ENCODE measurements around the gene B3GNT3. TPM values are rescaled to one million over a fixed set of nuclear protein-coding genes. Genes with fewer than 3 reads are reported as not detected.

Gene B3GNT3
- total and polyA plus RNA-seq, 2 of the 13 experiments (the other 11 are each of a cell fraction or from before 2014, with no cell fraction given): 0.86 to 4.0 TPM

- TF ChIP-seq ZNF704 (CRISPR knock-in tag; IDR thresholded peaks at IDR 0.05; ENCODE audit: borderline replicate concordance): no peak
- TF ChIP-seq MAFF (IDR thresholded peaks at IDR 0.05; ENCODE audit: low read depth, low read length): no peak
- TF ChIP-seq ZNF280B (CRISPR knock-in tag; IDR thresholded peaks at IDR 0.05; ENCODE audit: borderline replicate concordance): no peak
- TF ChIP-seq JUNB (CRISPR knock-in tag; IDR thresholded peaks at IDR 0.05; ENCODE audit: borderline replicate concordance): no peak
- TF ChIP-seq ISX (CRISPR knock-in tag; conservative IDR thresholded peaks at IDR 0.05): no peak
- TF ChIP-seq PCBP1 (IDR thresholded peaks at IDR 0.05; ENCODE audit: borderline replicate concordance, low read depth, low read length): no peak
- TF ChIP-seq MAFK (conservative IDR thresholded peaks at IDR 0.05 in 1 of 2, IDR thresholded peaks at IDR 0.05 in 1 of 2; ENCODE audit: low read length in 2 of 2): no peak
- no peak for TF ChIP-seq MXD3 (CRISPR knock-in tag; IDR thresholded peaks at IDR 0.05)
- no peak for TF ChIP-seq JARID2 (CRISPR knock-in tag; IDR thresholded peaks at IDR 0.05; ENCODE audit: insufficient replicate concordance)
- TF ChIP-seq HHEX (CRISPR knock-in tag; IDR thresholded peaks at IDR 0.05): no peak
- TF ChIP-seq ZNF883 (CRISPR knock-in tag; IDR thresholded peaks at IDR 0.05; ENCODE audit: not compliant biosample characterization): no peak
- no peak for TF ChIP-seq ZNF275 (CRISPR knock-in tag; IDR thresholded peaks at IDR 0.05; ENCODE audit: borderline replicate concordance)
- TF ChIP-seq IRF9 (CRISPR knock-in tag; IDR thresholded peaks at IDR 0.05; ENCODE audit: borderline replicate concordance): no peak
- no peak for TF ChIP-seq ZNF431 (CRISPR knock-in tag; IDR thresholded peaks at IDR 0.05; ENCODE audit: borderline replicate concordance, low read depth)
- TF ChIP-seq ARID5B (CRISPR knock-in tag; IDR thresholded peaks at IDR 0.05): no peak
- no peak for TF ChIP-seq ZNF17 (CRISPR knock-in tag; IDR thresholded peaks at IDR 0.05)
Measured at GRCh38 chr19:17751103-17751911, 43.6 kb upstream of the B3GNT3 start, which contains the start of gene FCHO1 (continued).

Measured in HepG2 (cell line).